Testis (tissue), 3 donors: Measurements from ENCODE around the gene BICD2. TPM values are rescaled to one million over a fixed set of nuclear protein-coding genes. Genes with fewer than 3 reads are reported as not detected.

Source experiments
- DNase-seq: peaks from one replicate; pipeline ENCODE4 v3.0.0-alpha.2; 2019
- H3K27ac ChIP-seq, 2 donors: fragments of 200-600 bp; sonication (generic); one replicate each; pipeline ENCODE4 v1.5.1; 2019
- H3K27me3 ChIP-seq: fragments of 200-600 bp; sonication (generic); one replicate; pipeline ENCODE4 v1.5.1; 2019
- H3K36me3 ChIP-seq: fragments of 200-600 bp; sonication (generic); one replicate; pipeline ENCODE4 v1.5.1; 2017; ENCODE audit warnings: low read depth; ENCODE audit errors: missing control alignments
- H3K4me1 ChIP-seq: fragments of 200-600 bp; sonication (generic); one replicate; pipeline ENCODE4 v1.5.1; 2019
- H3K4me3 ChIP-seq, 2 donors: fragments of 200-600 bp; sonication (generic); one replicate each; pipeline ENCODE4 v1.5.1; 2017 to 2019
- H3K9me3 ChIP-seq: fragments of 200-600 bp; sonication (generic); one replicate; pipeline ENCODE4 v1.5.1; 2017
- POLR2A ChIP-seq: fragments of 450-650 bp; IDR thresholded peaks from one replicate; pipeline ENCODE4 v1.6.1; 2017; ENCODE audit warnings: antibody characterized with exemption, mild to moderate bottlenecking, moderate library complexity
- WGBS, 2 donors: methylation state at CpG; one replicate each; pipeline ENCODE4 v1.1.5; 2018; 5-methylcytosine and 5-hydroxymethylcytosine counted together
- intact Hi-C: fragments of 100-400 bp; cut with DNase I; formaldehyde crosslinking; loops from one replicate; pipeline ENCODE4 v1.15.1; 2023; ENCODE audit warnings: low total_unique reads
- polyA plus RNA-seq: library from polyadenylated mRNA; stranded (reverse); fragments of 350-450 nt; fragmentation: Illumina TruSeq; extraction: RNeasy Lipid Tissue Mini Kit (QIAGEN cat#74804); gene quantifications from one replicate; pipeline ENCODE4 v1.2.3, GENCODE V29; 2014; ENCODE audit warnings: low read depth, low replicate concordance; ENCODE audit not compliant: insufficient read depth
- total RNA-seq, 2 donors: library from RNA; depleted of rRNA; stranded (reverse); fragments of >200 nt; gene quantifications; one replicate each; pipeline ENCODE4 v1.2.3, GENCODE V29; 2016
- TF ChIP-seq, protein P1 (sequence below), 3 experiments: fragments of 450-650 bp in 2 of 3; fragments of 200-600 bp in 1 of 3; sonication (generic) in 1 of 3; IDR thresholded peaks; one replicate each; pipeline ENCODE4 v1.5.1; 2016 to 2019; ENCODE audit warnings: antibody characterized with exemption in 3 of 3, mild to moderate bottlenecking in 2 of 3, moderate library complexity in 1 of 3

BICD2 gene
- total and polyA plus RNA-seq, 3 donors from 2014 or later = 24.0 to 55.7 (median 48.0) TPM

DNA sequence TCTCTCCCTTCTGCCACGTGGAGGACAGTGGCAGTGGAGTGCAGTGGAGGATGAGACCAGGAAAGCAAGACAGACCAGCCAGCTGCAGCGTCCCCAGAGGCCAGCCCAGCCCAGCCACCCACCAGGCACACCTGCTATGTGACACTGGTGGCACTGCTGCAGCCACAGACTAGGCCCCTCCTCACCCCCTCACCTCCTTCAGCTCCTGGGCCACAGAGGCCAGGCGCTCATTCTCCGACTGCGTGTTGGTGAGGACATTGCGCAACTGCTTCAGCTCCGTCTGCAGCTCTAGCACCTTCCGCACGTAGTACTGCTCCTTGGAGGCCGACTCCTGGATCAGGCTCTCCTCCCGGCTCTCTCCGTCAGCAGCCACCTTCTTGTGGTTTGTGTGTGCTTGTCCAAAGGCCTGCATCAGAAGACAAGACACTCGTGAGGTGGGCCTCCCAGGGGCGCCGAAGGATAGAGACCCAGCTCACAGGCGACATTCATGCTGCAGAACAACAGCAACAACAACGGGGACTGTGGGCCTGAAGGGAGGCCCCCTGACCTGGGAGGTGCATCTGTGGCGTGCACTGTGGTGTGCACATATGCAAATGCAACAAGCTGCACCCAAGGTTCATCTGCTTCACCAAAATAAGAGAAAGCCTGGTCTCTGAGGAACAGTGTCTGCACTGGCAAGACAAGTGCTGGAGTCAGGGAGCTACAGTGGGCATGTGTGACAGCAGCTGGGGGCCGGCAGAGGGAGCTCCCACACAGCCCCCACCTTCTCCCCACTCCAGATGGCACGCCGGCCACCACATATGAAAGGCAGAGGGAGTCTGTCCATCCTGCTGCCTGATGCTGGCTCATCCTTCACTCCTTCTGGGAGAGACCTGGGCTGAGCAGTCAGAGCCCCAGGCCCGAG is 35.5 kb downstream of the BICD2 start:
- no peaks in the 10 kb centered on the region for H3K27me3 ChIP-seq
- peaks cover 11% of the 10 kb centered on the region for H3K4me1 ChIP-seq
- DNase-seq = peak; percentile 41
- 83 to 90% methylated on average over 17 to 22 of the region's 22 CpGs for WGBS, 2 donors
- no peak overlapping the region for H3K4me3 ChIP-seq
- no peak for TF ChIP-seq POLR2A
- TF ChIP-seq, protein P1, sequence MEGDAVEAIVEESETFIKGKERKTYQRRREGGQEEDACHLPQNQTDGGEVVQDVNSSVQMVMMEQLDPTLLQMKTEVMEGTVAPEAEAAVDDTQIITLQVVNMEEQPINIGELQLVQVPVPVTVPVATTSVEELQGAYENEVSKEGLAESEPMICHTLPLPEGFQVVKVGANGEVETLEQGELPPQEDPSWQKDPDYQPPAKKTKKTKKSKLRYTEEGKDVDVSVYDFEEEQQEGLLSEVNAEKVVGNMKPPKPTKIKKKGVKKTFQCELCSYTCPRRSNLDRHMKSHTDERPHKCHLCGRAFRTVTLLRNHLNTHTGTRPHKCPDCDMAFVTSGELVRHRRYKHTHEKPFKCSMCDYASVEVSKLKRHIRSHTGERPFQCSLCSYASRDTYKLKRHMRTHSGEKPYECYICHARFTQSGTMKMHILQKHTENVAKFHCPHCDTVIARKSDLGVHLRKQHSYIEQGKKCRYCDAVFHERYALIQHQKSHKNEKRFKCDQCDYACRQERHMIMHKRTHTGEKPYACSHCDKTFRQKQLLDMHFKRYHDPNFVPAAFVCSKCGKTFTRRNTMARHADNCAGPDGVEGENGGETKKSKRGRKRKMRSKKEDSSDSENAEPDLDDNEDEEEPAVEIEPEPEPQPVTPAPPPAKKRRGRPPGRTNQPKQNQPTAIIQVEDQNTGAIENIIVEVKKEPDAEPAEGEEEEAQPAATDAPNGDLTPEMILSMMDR (IDR thresholded peaks at IDR 0.05) = peak in 1 of 3 experiments; percentile 36
- no peaks in the 10 kb centered on the region for H3K9me3 ChIP-seq
- no peaks in the 10 kb centered on the region for H3K36me3 ChIP-seq
- no peak overlapping the region for H3K27ac ChIP-seq
- intact Hi-C loops = no loop called here

DNA sequence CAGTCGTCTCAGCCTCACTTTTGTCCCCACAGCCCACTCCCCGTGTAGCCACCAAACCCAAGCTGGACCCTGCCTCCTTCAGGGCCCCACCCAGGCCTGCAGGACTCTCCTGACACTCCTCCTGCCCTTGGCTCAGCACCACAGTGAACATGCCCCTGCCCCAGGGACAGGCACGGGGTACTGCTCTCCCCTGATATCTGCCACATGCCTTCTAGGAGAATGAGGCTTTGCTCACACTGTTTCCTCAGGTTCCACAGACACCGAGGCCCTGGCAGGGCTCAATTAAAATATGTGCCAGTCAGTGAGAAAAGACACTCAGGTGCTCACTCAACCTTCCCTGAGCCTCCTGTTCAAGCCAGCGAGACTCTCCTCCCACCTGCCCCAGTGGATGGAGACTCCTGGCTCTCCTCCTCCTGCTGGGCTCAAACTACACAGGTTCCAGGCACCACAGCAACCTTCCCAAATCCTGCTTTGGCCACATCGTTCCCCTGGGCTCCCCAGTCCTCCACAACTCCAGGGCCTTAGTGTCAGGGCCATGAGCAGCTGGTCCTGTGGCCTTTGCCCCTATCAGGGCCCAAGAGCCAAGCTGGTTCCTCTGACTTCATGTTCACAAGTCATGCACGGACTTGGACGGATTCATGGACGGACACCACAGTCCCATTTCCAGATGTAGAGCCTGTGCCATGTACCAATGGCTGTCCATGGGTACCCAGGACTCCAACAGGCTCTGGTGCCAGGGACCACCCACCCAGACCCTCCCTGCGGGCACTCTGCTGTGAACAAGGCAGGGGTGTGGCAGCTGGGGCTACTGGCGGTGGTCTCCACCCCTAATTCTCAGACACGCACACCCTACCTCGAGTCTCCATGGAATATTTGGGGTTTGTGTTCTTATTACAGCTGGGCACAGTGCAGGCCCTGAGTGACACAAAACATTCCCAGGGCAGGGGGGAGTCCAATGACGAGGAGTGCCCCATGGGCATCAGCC is 36.6 kb downstream of the BICD2 start:
- H3K9me3 ChIP-seq = no peaks in the 10 kb centered on the region
- H3K4me3 ChIP-seq = no peak overlapping the region
- no peaks in the 10 kb centered on the region for H3K27me3 ChIP-seq
- TF ChIP-seq, protein P1 (IDR thresholded peaks at IDR 0.05) = no peak
- TF ChIP-seq POLR2A = no peak
- peaks cover 11% of the 10 kb centered on the region for H3K4me1 ChIP-seq
- intact Hi-C loops = no loop called here
- no peak overlapping the region for H3K27ac ChIP-seq
- no peaks in the 10 kb centered on the region for H3K36me3 ChIP-seq
- no peak for DNase-seq
- 89 to 91% methylated on average over 8 to 13 of the region's 14 CpGs for WGBS, 2 donors

DNA sequence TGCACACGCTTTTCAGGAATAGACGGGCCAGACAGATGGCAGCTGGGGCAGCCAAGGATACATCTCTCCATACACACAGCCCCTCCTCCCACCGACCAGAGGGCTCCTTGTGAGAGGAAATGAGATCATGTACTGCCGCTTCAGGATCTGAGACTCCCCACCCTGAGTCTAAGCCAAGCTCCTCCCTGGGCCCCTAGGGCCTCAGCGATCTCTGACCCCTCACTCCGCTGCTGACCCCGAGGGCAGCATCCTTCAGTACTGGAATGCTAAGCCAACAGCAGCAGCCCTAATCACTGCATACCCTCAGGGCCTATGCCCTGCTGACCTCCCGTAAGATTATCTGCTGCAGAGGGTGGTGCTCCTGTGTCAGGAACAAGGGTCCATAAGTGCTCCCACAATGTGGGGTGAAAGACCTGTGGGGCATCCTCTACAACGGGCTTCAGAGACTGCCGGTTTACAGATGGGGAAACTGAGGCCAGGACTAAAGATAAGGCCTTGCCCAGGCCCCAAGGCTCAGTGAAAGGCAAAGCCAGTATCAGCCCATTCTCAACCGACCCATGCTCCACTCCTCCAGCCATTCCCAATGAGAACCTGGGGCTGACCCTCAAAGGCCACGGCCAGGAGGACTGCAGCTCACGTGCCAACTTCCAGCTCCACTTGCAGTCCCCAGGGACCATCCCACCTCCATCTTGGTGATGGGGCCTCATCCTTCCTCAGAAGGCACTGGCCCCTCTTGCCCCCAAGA is 37.5 kb downstream of the BICD2 start:
- Histone ChIP-seq H3K4me1 (peaks cover 11% of the 10 kb centered on the region), H3K27ac (no peak overlapping the region), H3K9me3 (no peaks in the 10 kb centered on the region), H3K4me3 (no peak overlapping the region), H3K27me3 (no peaks in the 10 kb centered on the region), H3K36me3 (no peaks in the 10 kb centered on the region)
- intact Hi-C loops = no loop called here
- WGBS, 2 donors = 56 to 57% methylated on average over 11 to 13 of the region's 13 CpGs
- no peak for TF ChIP-seq POLR2A
- TF ChIP-seq, protein P1 (IDR thresholded peaks at IDR 0.05) = no peak
- no peak for DNase-seq

DNA sequence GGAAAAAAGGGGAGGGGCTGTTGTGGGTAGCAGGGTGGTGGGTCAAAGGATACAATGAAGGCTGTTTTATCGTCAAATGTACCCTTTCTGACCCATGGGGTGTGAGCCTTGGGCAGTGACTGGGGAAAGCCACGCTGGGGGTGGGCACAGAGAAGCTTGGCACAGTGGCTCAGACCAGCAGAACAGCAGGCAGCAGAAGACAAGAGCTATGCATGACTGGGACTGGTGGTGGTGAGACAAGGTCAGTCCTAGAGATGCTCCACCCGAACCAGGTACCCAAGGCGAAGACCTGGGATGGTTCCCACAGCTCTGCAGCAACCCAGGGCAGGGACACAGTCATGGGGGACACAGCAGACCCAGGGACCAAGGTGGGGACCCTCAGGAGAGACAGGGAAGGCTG is 38.3 kb downstream of the BICD2 start:
- Histone ChIP-seq H3K4me1 (peaks cover 11% of the 10 kb centered on the region), H3K4me3 (no peak overlapping the region), H3K27me3 (no peaks in the 10 kb centered on the region), H3K36me3 (no peaks in the 10 kb centered on the region), H3K27ac (no peak overlapping the region), H3K9me3 (no peaks in the 10 kb centered on the region)
- intact Hi-C loops = no loop called here
- no peak for TF ChIP-seq POLR2A
- TF ChIP-seq, protein P1 (IDR thresholded peaks at IDR 0.05) = no peak
- WGBS, 2 donors = 86 to 95% methylated on average over 4 of the region's 4 CpGs
- DNase-seq = no peak
